A673 (cell line): Measurements from ENCODE around the gene UBE2K.
"Not testable (repeated sequence)": the region's sequence is repeated elsewhere in the genome, so short reads cannot be mapped to it uniquely, and the experiment has no call there.

Source experiments
- CTCF ChIP-seq: fragments of 300-800, 200-600 bp; sonication (generic); conservative IDR thresholded peaks from 2 replicates; pipeline ENCODE4 v1.5.1; 2017; ENCODE audit warnings: low read depth, mild to moderate bottlenecking, antibody characterized with exemption, low read length, moderate library complexity, mixed read lengths
- EZH2 ChIP-seq: fragments of 200-600 bp; sonication (generic); IDR thresholded peaks from 2 replicates; pipeline ENCODE4 v1.6.1; 2017; ENCODE audit warnings: borderline replicate concordance, low read depth, mild to moderate bottlenecking, mixed read lengths, antibody characterized with exemption, low read length; ENCODE audit not compliant: poor library complexity, severe bottlenecking

GRCh38 chr4:39792976-39793375 is 95.0 kb downstream of the UBE2K start:
- not testable (repeated sequence) for TF ChIP-seq CTCF, EZH2
